Activated CD8-positive, alpha-beta memory T cell treated with anti-CD3 and anti-CD28 coated beads for 36 hours (primary cell): ENCODE measurements around the gene DDC. TPM values are rescaled to one million over a fixed set of nuclear protein-coding genes. Genes with fewer than 3 reads are reported as not detected.

Experiments used
- CTCF ChIA-PET: fragments of 350-600 bp; sonication (Branson Sonifier 250); formaldehyde crosslinking; loops from one replicate; lab custom pipeline; 2021; ENCODE audit warnings: antibody characterized with exemption; lab: Charles Lee
- POLR2A ChIA-PET: fragments of 350-600 bp; sonication (Branson Sonifier 250); formaldehyde crosslinking; loops from one replicate; lab custom pipeline; 2021; ENCODE audit warnings: antibody characterized with exemption; lab: Charles Lee
- total RNA-seq, 2 experiments: library from RNA; stranded (reverse); gene quantifications; one replicate each; pipeline ENCODE4 v1.2.3, GENCODE V29; 2021

The DDC gene
- total RNA-seq, 2 experiments from 2014 or later: 0.71 to 0.72 TPM

GRCh38 chr7:50446542-50446960 is 118.7 kb downstream of the DDC start:
- CTCF ChIA-PET: interaction anchor here (1.2 to 1.3 kb wide), 2 partner anchors 29 to 33 kb away, joined by 3 to 6 read pairs; no protein-coding TSS in a partner anchor
- POLR2A ChIA-PET: no interaction called here

- ChIA-PET CTCF (interaction anchor here (0.9 kb wide), 1 partner anchor 344 kb away, joined by 3 read pairs; no protein-coding TSS in a partner anchor), POLR2A (no interaction called here)
Observed at GRCh38 chr7:50436133-50436806, 128.9 kb downstream of the DDC start.

- ChIA-PET CTCF (no interaction called here), POLR2A (no interaction called here)
Observed at GRCh38 chr7:50431722-50432305, 133.4 kb downstream of the DDC start.

- CTCF ChIA-PET: no interaction called here
- POLR2A ChIA-PET: no interaction called here
Observed at GRCh38 chr7:50431316-50431715, 133.9 kb downstream of the DDC start.

- POLR2A ChIA-PET: no interaction called here
- CTCF ChIA-PET: interaction anchor here (2.5 kb wide), 1 partner anchor 11 kb away, joined by 10 read pairs; no protein-coding TSS in a partner anchor
Observed at GRCh38 chr7:50428911-50429310, 136.3 kb downstream of the DDC start.

GRCh38 chr7:50427518-50427917 is 137.7 kb downstream of the DDC start:
- POLR2A ChIA-PET: no interaction called here
- CTCF ChIA-PET: interaction anchor here (0.7 to 2.5 kb wide), 2 partner anchors 9 to 17 kb away, joined by 3 to 10 read pairs; no protein-coding TSS in a partner anchor

- ChIA-PET POLR2A (no interaction called here), CTCF (interaction anchor here (0.7 to 2.5 kb wide), 2 partner anchors 8 to 16 kb away, joined by 3 to 10 read pairs; no protein-coding TSS in a partner anchor)
Observed at GRCh38 chr7:50426280-50427045, 138.7 kb downstream of the DDC start.

GRCh38 chr7:50425318-50425717 is 139.9 kb downstream of the DDC start:
- CTCF ChIA-PET: no interaction called here
- POLR2A ChIA-PET: no interaction called here

GRCh38 chr7:50423860-50424259 is 141.3 kb downstream of the DDC start:
- CTCF ChIA-PET: interaction anchor here (1.2 kb wide), 1 partner anchor 219 kb away, joined by 3 read pairs; no protein-coding TSS in a partner anchor
- POLR2A ChIA-PET: no interaction called here

- POLR2A ChIA-PET: no interaction called here
- CTCF ChIA-PET: no interaction called here
Observed at GRCh38 chr7:50422858-50423257, 142.3 kb downstream of the DDC start.

GRCh38 chr7:50421043-50421442 is 144.2 kb downstream of the DDC start:
- ChIA-PET CTCF (interaction anchor here (1.8 kb wide), 1 partner anchor 215 kb away, joined by 16 read pairs; no protein-coding TSS in a partner anchor), POLR2A (interaction anchor here (1.0 kb wide), 1 partner anchor 215 kb away, joined by 4 read pairs; no protein-coding TSS in a partner anchor)

- POLR2A ChIA-PET: no interaction called here
- CTCF ChIA-PET: interaction anchor here (0.9 to 3.3 kb wide), 27 partner anchors 9 to 326 kb away, joined by 3 to 52 read pairs (median 5); partner anchors contain the start of gene ZPBP
Observed at GRCh38 chr7:50418526-50419290, 146.5 kb downstream of the DDC start.

- ChIA-PET CTCF (interaction anchor here (0.6 to 3.3 kb wide), 30 partner anchors 9 to 325 kb away, joined by 3 to 52 read pairs (median 4); partner anchors contain the start of gene ZPBP), POLR2A (no interaction called here)
Observed at GRCh38 chr7:50418086-50418515, 147.1 kb downstream of the DDC start.

GRCh38 chr7:50416527-50417182 is 148.6 kb downstream of the DDC start:
- CTCF ChIA-PET: interaction anchor here (1.2 to 3.3 kb wide), 6 partner anchors 30 to 249 kb away, joined by 4 to 52 read pairs (median 6); no protein-coding TSS in a partner anchor
- POLR2A ChIA-PET: no interaction called here

- ChIA-PET POLR2A (no interaction called here), CTCF (interaction anchor here (1.2 to 3.3 kb wide), 4 partner anchors 211 to 249 kb away, joined by 4 to 52 read pairs (median 6); no protein-coding TSS in a partner anchor)
Observed at GRCh38 chr7:50415844-50416364, 149.3 kb downstream of the DDC start.

- ChIA-PET POLR2A (no interaction called here), CTCF (interaction anchor here (0.7 to 1.3 kb wide), 3 partner anchors 33 to 209 kb away, joined by 3 to 4 read pairs (median 3); no protein-coding TSS in a partner anchor)
Observed at GRCh38 chr7:50413561-50413960, 151.6 kb downstream of the DDC start.

GRCh38 chr7:50412973-50413372 is 152.2 kb downstream of the DDC start:
- ChIA-PET CTCF (interaction anchor here (1.0 to 1.3 kb wide), 2 partner anchors 33 to 95 kb away, joined by 3 to 4 read pairs; no protein-coding TSS in a partner anchor), POLR2A (no interaction called here)
